Loucy (cell line): ENCODE data around the gene XPC.
"Not testable (repeated sequence)": the region's sequence is repeated elsewhere in the genome, so short reads cannot be mapped to it uniquely, and the experiment has no call there.

Source experiments
- H2AFZ ChIP-seq: fragments of 200-600 bp; sonication (generic); 2 replicates; pipeline ENCODE4 v1.6.0; 2016; ENCODE audit warnings: antibody characterized with exemption, mild to moderate bottlenecking, low read length, moderate library complexity
- H3F3A ChIP-seq: fragments of 200-600 bp; 2 replicates; pipeline ENCODE4 v1.6.0; 2016; ENCODE audit warnings: antibody characterized with exemption, low read depth, mild to moderate bottlenecking
- H3K27me3 ChIP-seq: fragments of 200-600 bp; sonication (generic); 2 replicates; pipeline ENCODE4 v1.6.1; 2014; ENCODE audit warnings: low read length, mild to moderate bottlenecking; ENCODE audit not compliant: insufficient read depth, poor library complexity, severe bottlenecking
- H3K36me3 ChIP-seq: fragments of 200-600 bp; sonication (generic); 2 replicates; pipeline ENCODE4 v1.6.1; 2016; ENCODE audit warnings: low read length; ENCODE audit not compliant: insufficient read depth
- H3K4me1 ChIP-seq: fragments of 200-600 bp; sonication (generic); 2 replicates; pipeline ENCODE4 v1.5.1; 2014; ENCODE audit warnings: low read length, mild to moderate bottlenecking; ENCODE audit not compliant: insufficient read depth, poor library complexity, severe bottlenecking
- H3K4me2 ChIP-seq: fragments of 200-600 bp; sonication (generic); 2 replicates; pipeline ENCODE4 v1.6.0; 2014; ENCODE audit warnings: antibody characterized with exemption, low read length, low read depth, mild to moderate bottlenecking; ENCODE audit not compliant: poor library complexity, severe bottlenecking
- H3K4me3 ChIP-seq: fragments of 200-600 bp; sonication (generic); 2 replicates; pipeline ENCODE4 v1.5.1; 2014; ENCODE audit warnings: low read length, mild to moderate bottlenecking, mixed read lengths; ENCODE audit not compliant: poor library complexity, severe bottlenecking
- H3K79me2 ChIP-seq: fragments of 200-600 bp; sonication (generic); 2 replicates; pipeline ENCODE4 v1.6.1; 2014; ENCODE audit warnings: low read length; ENCODE audit not compliant: insufficient read depth
- H3K9ac ChIP-seq: fragments of 200-600 bp; sonication (generic); 2 replicates; pipeline ENCODE4 v1.6.0; 2014; ENCODE audit warnings: mild to moderate bottlenecking, low read depth, low read length, moderate library complexity; ENCODE audit not compliant: poor library complexity, severe bottlenecking
- H3K9me2 ChIP-seq: fragments of 200-600 bp; sonication (generic); replicated peaks from 2 replicates; pipeline ENCODE4 v1.6.1; 2016; ENCODE audit warnings: low read depth, low read length, mixed read lengths
- H3K9me3 ChIP-seq: fragments of 200-600 bp; sonication (generic); 2 replicates; pipeline ENCODE4 v1.6.1; 2014; ENCODE audit warnings: mild to moderate bottlenecking, antibody characterized with exemption, low read length, low read depth; ENCODE audit not compliant: insufficient read depth
- H4K20me1 ChIP-seq: fragments of 200-600 bp; sonication (generic); 2 replicates; pipeline ENCODE4 v1.6.0; 2014; ENCODE audit warnings: antibody characterized with exemption, low read length, mild to moderate bottlenecking; ENCODE audit not compliant: insufficient read depth, poor library complexity, severe bottlenecking
- EZH2phosphoT487 ChIP-seq: fragments of 200-600 bp; IDR thresholded peaks from 2 replicates; pipeline ENCODE4 v1.6.1; 2018; ENCODE audit warnings: antibody characterized with exemption, mild to moderate bottlenecking, moderate library complexity, borderline replicate concordance
- TF ChIP-seq, protein P1 (sequence below): fragments of 200-600 bp; sonication (generic); conservative IDR thresholded peaks from 2 replicates; pipeline ENCODE4 v1.5.1; 2014; ENCODE audit warnings: mild to moderate bottlenecking, antibody characterized with exemption, low read length

The XPC gene

DNA sequence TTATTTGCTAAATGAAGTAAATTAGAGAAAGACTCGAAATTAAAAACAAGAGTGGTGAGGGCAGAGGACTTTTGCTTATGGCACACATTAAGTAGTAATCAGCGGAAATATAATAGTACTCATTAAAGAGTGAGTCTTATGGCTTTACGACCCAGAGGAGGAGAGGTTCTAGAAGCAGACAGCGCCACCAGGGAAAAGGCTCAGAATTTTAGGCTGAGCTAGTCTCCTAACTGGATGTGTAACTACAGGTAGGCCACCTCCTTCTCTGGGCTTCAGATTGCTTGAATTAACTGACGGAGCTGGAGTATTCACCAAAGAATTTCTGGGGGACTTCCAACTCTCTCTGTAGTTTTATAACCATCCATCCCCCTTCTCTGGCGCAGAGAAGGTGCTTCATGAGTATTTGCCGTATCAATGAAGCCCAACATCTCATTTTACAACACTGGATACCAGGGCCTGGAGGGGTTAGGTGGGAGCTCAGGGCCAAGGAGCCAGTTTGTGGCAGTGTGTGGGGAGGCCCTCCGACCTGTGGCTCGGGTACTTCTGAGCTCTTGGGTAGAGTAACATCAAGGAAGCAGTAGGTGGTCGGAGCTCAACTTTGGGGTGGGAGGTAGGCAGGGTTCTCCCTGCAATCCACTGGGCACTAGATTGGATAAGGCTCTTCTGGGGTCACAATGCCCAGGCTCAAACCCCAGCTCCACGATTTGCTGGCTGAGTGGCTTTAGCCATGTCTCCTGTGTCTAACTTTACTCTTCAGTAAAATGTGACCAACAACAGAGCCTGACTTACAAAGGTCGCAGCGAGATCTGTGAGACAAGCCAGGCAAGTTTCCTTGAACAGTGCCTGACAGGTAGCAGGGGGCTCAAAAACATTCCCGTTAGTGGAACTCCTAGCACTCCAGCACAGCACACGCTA lies 54.8 kb downstream of the XPC start:
- Histone ChIP-seq H3K79me2 (peaks cover 60% of the 10 kb centered on the region), H3K9me2 (no peaks in the 10 kb centered on the region), H2AFZ (peak overlapping the region; percentile 92)

DNA sequence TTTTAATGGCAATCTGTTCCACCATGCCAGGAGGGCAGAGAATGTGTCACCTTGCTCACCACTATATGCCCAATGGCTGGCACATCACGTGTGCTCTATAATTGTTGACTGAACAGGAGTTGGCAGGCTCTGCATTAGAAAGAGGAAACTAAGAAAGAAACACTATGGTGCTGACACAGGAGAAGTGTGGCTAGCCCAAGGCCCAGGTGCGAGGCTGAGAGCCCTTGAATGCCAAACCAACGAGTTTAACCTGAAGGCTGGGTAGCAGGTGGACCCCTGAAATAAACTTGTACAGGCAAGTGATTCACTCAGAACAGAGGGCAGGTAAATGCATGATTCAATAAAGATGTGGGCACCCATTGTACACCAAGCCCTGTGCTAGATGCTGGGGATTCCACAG lies 56.1 kb downstream of the XPC start:
- no peaks in the 10 kb centered on the region for H3K9me2 ChIP-seq
- peak overlapping the region; percentile 87 for H3K4me3 ChIP-seq
- peak overlapping the region; percentile 90 for H3K4me2 ChIP-seq
- no peaks in the 10 kb centered on the region for H3K9me3 ChIP-seq
- no peak overlapping the region for H2AFZ ChIP-seq
- TF ChIP-seq EZH2phosphoT487, result no peak
- TF ChIP-seq, protein P1, sequence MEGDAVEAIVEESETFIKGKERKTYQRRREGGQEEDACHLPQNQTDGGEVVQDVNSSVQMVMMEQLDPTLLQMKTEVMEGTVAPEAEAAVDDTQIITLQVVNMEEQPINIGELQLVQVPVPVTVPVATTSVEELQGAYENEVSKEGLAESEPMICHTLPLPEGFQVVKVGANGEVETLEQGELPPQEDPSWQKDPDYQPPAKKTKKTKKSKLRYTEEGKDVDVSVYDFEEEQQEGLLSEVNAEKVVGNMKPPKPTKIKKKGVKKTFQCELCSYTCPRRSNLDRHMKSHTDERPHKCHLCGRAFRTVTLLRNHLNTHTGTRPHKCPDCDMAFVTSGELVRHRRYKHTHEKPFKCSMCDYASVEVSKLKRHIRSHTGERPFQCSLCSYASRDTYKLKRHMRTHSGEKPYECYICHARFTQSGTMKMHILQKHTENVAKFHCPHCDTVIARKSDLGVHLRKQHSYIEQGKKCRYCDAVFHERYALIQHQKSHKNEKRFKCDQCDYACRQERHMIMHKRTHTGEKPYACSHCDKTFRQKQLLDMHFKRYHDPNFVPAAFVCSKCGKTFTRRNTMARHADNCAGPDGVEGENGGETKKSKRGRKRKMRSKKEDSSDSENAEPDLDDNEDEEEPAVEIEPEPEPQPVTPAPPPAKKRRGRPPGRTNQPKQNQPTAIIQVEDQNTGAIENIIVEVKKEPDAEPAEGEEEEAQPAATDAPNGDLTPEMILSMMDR, result no peak
- no peaks in the 10 kb centered on the region for H3K36me3 ChIP-seq
- H3K79me2 ChIP-seq, result peaks cover 47% of the 10 kb centered on the region
- H3K9ac ChIP-seq, result peak overlapping the region; percentile 88
- no peaks in the 10 kb centered on the region for H3K27me3 ChIP-seq
- 0 out of 2 replicates have a peak, but pooled peaks cover 4% of the 10 kb centered on the region for H3F3A ChIP-seq
- H4K20me1 ChIP-seq, result peaks cover 20% of the 10 kb centered on the region
- peaks cover 78% of the 10 kb centered on the region for H3K4me1 ChIP-seq

More for the DNA sequence above, 54.8 kb downstream of the XPC start:
- Histone ChIP-seq H3K4me2 (peak overlapping the region; percentile 90), H3K27me3 (no peaks in the 10 kb centered on the region), H3K9me3 (no peaks in the 10 kb centered on the region), H3K4me1 (peaks cover 79% of the 10 kb centered on the region), H3K9ac (peak overlapping the region; percentile 88), H3K36me3 (no peaks in the 10 kb centered on the region), H3F3A (0 out of 2 replicates have a peak, but pooled peaks cover 4% of the 10 kb centered on the region), H3K4me3 (peak overlapping the region; percentile 87), H4K20me1 (peaks cover 29% of the 10 kb centered on the region)
- TF ChIP-seq EZH2phosphoT487, result no peak
- TF ChIP-seq, protein P1, result no peak

GRCh38 chr3:14121859-14122258 lies 56.5 kb downstream of the XPC start:
- Histone ChIP-seq H3K79me2 (peaks cover 43% of the 10 kb centered on the region), H3F3A (0 out of 2 replicates have a peak, but pooled peaks cover 4% of the 10 kb centered on the region), H3K36me3 (no peaks in the 10 kb centered on the region), H3K4me2 (peak overlapping the region; percentile 90), H2AFZ (no peak overlapping the region), H3K9ac (peak overlapping the region; percentile 31), H3K4me1 (peaks cover 74% of the 10 kb centered on the region), H3K9me2 (no peaks in the 10 kb centered on the region), H3K4me3 (peak overlapping the region; percentile 87), H3K27me3 (no peaks in the 10 kb centered on the region), H4K20me1 (peaks cover 16% of the 10 kb centered on the region), H3K9me3 (no peaks in the 10 kb centered on the region)
- TF ChIP-seq, protein P1, result no peak
- TF ChIP-seq EZH2phosphoT487, result no peak

DNA sequence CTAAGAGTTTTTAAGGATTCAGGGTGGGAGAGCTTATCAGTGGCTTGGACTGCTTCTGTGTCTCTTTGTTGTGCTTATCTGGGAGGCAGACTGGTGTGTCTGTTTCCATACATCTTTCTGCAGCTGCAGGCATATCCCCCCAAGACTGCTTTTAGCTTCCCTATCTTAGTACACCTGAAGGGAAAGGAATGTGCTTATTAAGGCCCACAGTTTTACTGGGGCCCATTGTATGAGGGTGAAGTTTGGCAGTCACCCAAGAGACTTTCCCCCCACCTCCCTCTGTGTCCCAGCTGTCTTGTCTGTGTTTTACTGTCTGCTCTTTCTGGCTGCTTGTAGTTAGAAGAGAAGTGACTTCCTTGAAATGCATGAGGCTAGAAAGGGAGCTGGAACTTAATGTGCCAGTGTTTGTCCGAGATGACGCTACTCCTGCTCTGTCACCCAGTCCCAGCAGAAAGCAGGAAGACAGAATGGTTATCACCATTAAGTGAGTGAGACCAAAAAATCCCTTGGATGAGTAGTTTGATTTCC lies 57.4 kb downstream of the XPC start:
- not testable (repeated sequence) for H3F3A ChIP-seq, H4K20me1 ChIP-seq, H3K9me3 ChIP-seq, H3K36me3 ChIP-seq, H3K4me3 ChIP-seq, H3K27me3 ChIP-seq, H2AFZ ChIP-seq, H3K9me2 ChIP-seq
- H3K9ac ChIP-seq, result peak overlapping the region; percentile 31
- H3K79me2 ChIP-seq, result peaks cover 34% of the 10 kb centered on the region
- H3K4me2 ChIP-seq, result peak overlapping the region; percentile 90
- peaks cover 65% of the 10 kb centered on the region for H3K4me1 ChIP-seq
